Ovary (tissue), 9 donors: Measurements from ENCODE around the gene PKP3. TPM values are rescaled to one million over a fixed set of nuclear protein-coding genes. Genes with fewer than 3 reads are reported as not detected.
"Not testable (repeated sequence)": the region's sequence is repeated elsewhere in the genome, so short reads cannot be mapped to it uniquely, and the experiment has no call there.

Experiments used
- DNase-seq, 5 donors: peaks; one replicate each; pipeline ENCODE4 v3.0.0-alpha.2; 2019 to 2020
- H3K27ac ChIP-seq, 2 donors: fragments of 200-600 bp; one replicate each; pipeline versions ENCODE4 v1.5.1 to v1.8.0; 2019 to 2022
- H3K27me3 ChIP-seq: fragments of 200-600 bp; one replicate; pipeline ENCODE4 v1.8.0; 2022
- H3K36me3 ChIP-seq: fragments of 200-600 bp; sonication (generic); one replicate; pipeline ENCODE4 v1.5.1; 2019
- H3K4me1 ChIP-seq: one replicate; pipeline ENCODE4 v1.8.1; 2013; ENCODE audit warnings: mild to moderate bottlenecking, moderate library complexity; ENCODE audit not compliant: insufficient read depth
- H3K4me3 ChIP-seq: fragments of 200-600 bp; sonication (generic); one replicate; pipeline ENCODE4 v1.5.1; 2017
- H3K9me3 ChIP-seq, 2 donors: fragments of 200-600 bp in 1 of 2; sonication (generic) in 1 of 2; one replicate each; pipeline versions ENCODE4 v1.5.1 to v1.8.1; 2013 to 2019; ENCODE audit warnings: mild to moderate bottlenecking in 1 of 2, moderate library complexity in 1 of 2
- CTCF ChIP-seq, 3 donors: fragments of 450-650 bp in 2 of 3; fragments of 200-600 bp in 1 of 3; IDR thresholded peaks; one replicate each; pipeline versions ENCODE4 v1.5.1 to v1.8.0; 2016 to 2022; ENCODE audit warnings: antibody characterized with exemption in 3 of 3, mild to moderate bottlenecking in 1 of 3
- EP300 ChIP-seq: sonication (generic); formaldehyde crosslinking; IDR thresholded peaks from one replicate; pipeline ENCODE4 v1.6.1; 2017; ENCODE audit warnings: antibody characterized with exemption
- POLR2A ChIP-seq: fragments of 450-650 bp; IDR thresholded peaks from one replicate; pipeline ENCODE4 v1.6.1; 2017; ENCODE audit warnings: antibody characterized with exemption, mild to moderate bottlenecking, moderate library complexity
- WGBS, 3 donors: extraction: QIAGEN DNeasy Blood & Tissue Kit in 1 of 3; methylation state at CpG; one replicate each; pipeline versions ENCODE4 v1.1.5 to v1.1.7; 2013 to 2017; 5-methylcytosine and 5-hydroxymethylcytosine counted together
- intact Hi-C, 4 donors: fragments of 100-400 bp; cut with DNase I; formaldehyde crosslinking; loops; one replicate each; pipeline versions ENCODE4 v1.11.0 to v1.15.1; 2022 to 2023
- polyA plus RNA-seq, 2 donors: library from polyadenylated mRNA; stranded (reverse); fragments of 200-250 nt in 1 of 2; fragments of 350-450 nt in 1 of 2; fragmentation: Illumina TruSeq in 1 of 2; extraction: RNeasy Lipid Tissue Mini Kit (QIAGEN cat#74804) in 1 of 2; gene quantifications; one replicate each; pipeline ENCODE4 v1.2.3, GENCODE V29; 2013 to 2014
- total RNA-seq, 7 donors: library from RNA; depleted of rRNA in 2 of 7; stranded (reverse); fragments of >200 nt in 2 of 7; fragmentation: NEBNext Ultra II Directional in 3 of 7; extraction: Animal tissue kit (Norgen Biotek cat#: 25700) in 3 of 7; gene quantifications; one replicate each; pipeline versions ENCODE4 v1.1.0 to v1.2.4, GENCODE V29; 2016 to 2023
- donor health status: DM: no; HTN: no; CAD: no; lungs with moderate emphysema.
- donor health status: DM: no; HTN: no; CAD: no.
- donor health status: Bipolar disorder and iron deficiency.
- donor health status: DM: yes; HTN: yes; CAD: no.
- donor health status: DM: no; HTN: no; CAD: no.
- donor health status: DM: yes; HTN: yes; CAD: no.

PKP3 gene
- total and polyA plus RNA-seq, 9 donors = 0.21 to 56.8 (median 3.0) TPM; not detected in 1

- TF ChIP-seq POLR2A (no peak), EP300 (no peak), CTCF (IDR thresholded peaks at IDR 0.05) (no peak)
- no peaks in the 10 kb centered on the region for H3K9me3 ChIP-seq
- no peaks in the 10 kb centered on the region for H3K27me3 ChIP-seq
- no peak overlapping the region for H3K27ac ChIP-seq
- H3K4me1 ChIP-seq = no peaks in the 10 kb centered on the region
- peak in 2 of 5 donors; percentile 16 to 27 for DNase-seq
- no peaks in the 10 kb centered on the region for H3K36me3 ChIP-seq
- intact Hi-C loops = no loop called here
- no peak overlapping the region for H3K4me3 ChIP-seq
- 38 to 68% (median 47%) methylated on average over 10 to 18 of the region's 18 CpGs for WGBS, 3 donors
Observed at GRCh38 chr11:409600-410483, 15.8 kb downstream of the PKP3 start.

- peak in 1 of 5 donors; percentile 5 for DNase-seq
- H3K27ac ChIP-seq, H3K4me1 ChIP-seq, H3K4me3 ChIP-seq, H3K9me3 ChIP-seq, H3K27me3 ChIP-seq, H3K36me3 ChIP-seq, intact Hi-C loops: not testable (repeated sequence)
- 80% methylated on average over 2 to 13 of the region's 13 CpGs; no CpG with 5 or more reads in 1 of the 3 donors for WGBS, 3 donors
Observed at GRCh38 chr11:410711-411110, 16.7 kb downstream of the PKP3 start.

- 80 to 84% methylated on average over 5 to 10 of the region's 11 CpGs; no CpG with 5 or more reads in 1 of the 3 donors for WGBS, 3 donors
- peak in 1 of 5 donors; percentile 27 for DNase-seq
- not testable (repeated sequence) for H3K4me3 ChIP-seq
Observed at GRCh38 chr11:411520-411919, 17.5 kb downstream of the PKP3 start.

GRCh38 chr11:412641-413119 is 18.7 kb downstream of the PKP3 start:
- WGBS, 3 donors = 74 to 92% (median 76%) methylated on average over 12 to 14 of the region's 15 CpGs
- Histone ChIP-seq H3K27me3 (no peaks in the 10 kb centered on the region), H3K9me3 (no peaks in the 10 kb centered on the region)

More at GRCh38 chr11:411520-411919, 17.5 kb downstream of the PKP3 start:
- H3K27me3 ChIP-seq, intact Hi-C loops, H3K36me3 ChIP-seq, H3K4me1 ChIP-seq, H3K27ac ChIP-seq, H3K9me3 ChIP-seq: not testable (repeated sequence)

More at GRCh38 chr11:412641-413119, 18.7 kb downstream of the PKP3 start:
- no peak overlapping the region for H3K4me3 ChIP-seq
- intact Hi-C loops = no loop called here
- no peak for DNase-seq
- peaks cover 2% of the 10 kb centered on the region for H3K4me1 ChIP-seq
- H3K36me3 ChIP-seq = no peaks in the 10 kb centered on the region
- no peak overlapping the region for H3K27ac ChIP-seq
- no peak for TF ChIP-seq EP300
- TF ChIP-seq CTCF (IDR thresholded peaks at IDR 0.05) = no peak
- TF ChIP-seq POLR2A = no peak
